ENCODE data around the gene NKAIN2.

The NKAIN2 gene

DNA sequence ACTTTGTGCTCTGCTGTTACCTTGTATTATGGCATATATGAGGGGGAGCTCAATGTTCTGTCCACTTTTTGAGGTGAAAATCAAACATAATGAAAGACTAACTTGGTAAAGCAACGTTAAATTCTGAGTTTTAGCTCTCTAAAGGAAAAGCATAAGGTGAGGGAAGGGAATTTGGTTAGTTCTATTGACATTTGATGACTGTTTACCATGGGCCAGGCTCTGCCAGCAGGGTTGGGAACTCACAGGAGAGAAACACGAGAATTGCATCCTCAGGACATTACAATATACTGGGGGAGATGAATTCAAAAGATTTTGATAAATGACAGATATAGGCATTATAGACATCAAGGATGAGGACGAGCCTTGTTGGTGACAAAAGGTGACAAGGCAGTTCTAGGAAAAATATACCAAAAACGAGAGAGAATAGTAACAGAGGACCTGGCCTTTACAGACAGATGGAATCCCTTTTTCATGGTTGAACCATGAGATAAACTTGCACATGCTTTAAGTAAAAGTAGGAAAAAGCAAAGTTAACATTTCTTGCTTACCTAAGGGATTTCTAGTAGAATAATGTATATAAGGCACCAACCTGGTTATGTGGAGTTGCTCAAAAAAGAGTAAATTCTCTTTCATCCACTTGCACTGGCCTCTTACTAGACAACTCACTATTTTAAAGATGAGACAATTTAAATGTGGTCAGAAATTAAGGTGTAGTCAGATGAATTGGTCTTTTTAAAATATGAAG lies 191.4 kb downstream of the NKAIN2 start:
- CTCF ChIA-PET = interaction anchor here (1.2 kb wide), 2 partner anchors 193 kb away, joined by 3 read pairs; no protein-coding TSS in a partner anchor
- no peaks in the 10 kb centered on the region for H3K36me3 ChIP-seq (ENCODE audit: control insufficient read depth in 2 of 2, insufficient read depth in 1 of 2, low read length in 2 of 2)
- H3K4me3 ChIP-seq (ENCODE audit: low read depth, low read length) = no peak overlapping the region
- POLR2A ChIA-PET = no interaction called here
- H3K27ac ChIP-seq (ENCODE audit: extremely low read depth, low read depth, low read length) = no peak overlapping the region
- no peaks in the 10 kb centered on the region for H3K9me3 ChIP-seq (ENCODE audit: control insufficient read depth, insufficient read depth, low read depth, low read length)
- TF ChIP-seq, protein P1, sequence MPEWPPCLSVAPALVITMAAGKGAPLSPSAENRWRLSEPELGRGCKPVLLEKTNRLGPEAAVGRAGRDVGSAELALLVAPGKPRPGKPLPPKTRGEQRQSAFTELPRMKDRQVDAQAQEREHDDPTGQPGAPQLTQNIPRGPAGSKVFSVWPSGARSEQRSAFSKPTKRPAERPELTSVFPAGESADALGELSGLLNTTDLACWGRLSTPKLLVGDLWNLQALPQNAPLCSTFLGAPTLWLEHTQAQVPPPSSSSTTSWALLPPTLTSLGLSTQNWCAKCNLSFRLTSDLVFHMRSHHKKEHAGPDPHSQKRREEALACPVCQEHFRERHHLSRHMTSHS (tag by site-specific recombination; IDR thresholded peaks at IDR 0.05) = no peak
- peak; percentile 16; the same call in 1 of the 2 replicates for TF ChIP-seq PRDM1 (tag by site-specific recombination; IDR thresholded peaks at IDR 0.05)
- no peak for TF ChIP-seq ZNF184 (tag by site-specific recombination; IDR thresholded peaks at IDR 0.05)
- TF ChIP-seq ZNF416 (tag by site-specific recombination; IDR thresholded peaks at IDR 0.05) = no peak
- no peak for TF ChIP-seq ZNF791 (tag by site-specific recombination; IDR thresholded peaks at IDR 0.05)
- H3K4me1 ChIP-seq (ENCODE audit: control insufficient read depth, insufficient read depth, low read length) = peaks cover 3% of the 10 kb centered on the region; the same call in 1 of the 2 replicates

DNA sequence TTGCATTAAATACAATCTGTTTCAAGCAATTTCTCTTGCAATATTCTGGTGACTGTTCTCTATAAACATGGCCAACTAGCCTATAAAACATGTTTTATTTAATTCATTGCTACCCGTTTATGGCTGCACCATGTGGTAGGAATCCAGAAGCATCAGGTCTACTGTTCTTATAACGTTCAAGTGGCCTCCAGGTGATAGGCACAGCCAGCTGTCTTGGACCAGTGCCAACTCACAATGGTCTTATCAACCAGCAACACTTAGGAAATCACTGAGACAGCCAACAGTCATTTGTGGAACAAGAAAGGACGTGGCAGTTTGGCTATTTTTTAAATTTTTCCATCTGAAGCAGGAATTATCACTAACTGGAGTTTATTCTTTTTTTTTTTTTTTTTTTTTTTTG lies 193.6 kb downstream of the NKAIN2 start:
- Histone ChIP-seq H3K4me1 (ENCODE audit: control insufficient read depth, insufficient read depth, low read length) (peaks cover 3% of the 10 kb centered on the region; the same call in 1 of the 2 replicates), H3K4me3 (ENCODE audit: low read depth, low read length) (no peak overlapping the region), H3K9me3 (ENCODE audit: control insufficient read depth, insufficient read depth, low read depth, low read length) (no peaks in the 10 kb centered on the region), H3K36me3 (ENCODE audit: control insufficient read depth in 2 of 2, insufficient read depth in 1 of 2, low read length in 2 of 2) (no peaks in the 10 kb centered on the region), H3K27ac (ENCODE audit: extremely low read depth, low read depth, low read length) (no peak overlapping the region)
- TF ChIP-seq ZIC2 (tag by site-specific recombination; IDR thresholded peaks at IDR 0.05) = peak; percentile 57; the same call in 1 of the 2 replicates
- 0 out of 2 replicates have a peak, but pooled peaks have one; percentile 47 for TF ChIP-seq ZNF350 (tag by site-specific recombination; IDR thresholded peaks at IDR 0.05)
- TF ChIP-seq, protein P2, sequence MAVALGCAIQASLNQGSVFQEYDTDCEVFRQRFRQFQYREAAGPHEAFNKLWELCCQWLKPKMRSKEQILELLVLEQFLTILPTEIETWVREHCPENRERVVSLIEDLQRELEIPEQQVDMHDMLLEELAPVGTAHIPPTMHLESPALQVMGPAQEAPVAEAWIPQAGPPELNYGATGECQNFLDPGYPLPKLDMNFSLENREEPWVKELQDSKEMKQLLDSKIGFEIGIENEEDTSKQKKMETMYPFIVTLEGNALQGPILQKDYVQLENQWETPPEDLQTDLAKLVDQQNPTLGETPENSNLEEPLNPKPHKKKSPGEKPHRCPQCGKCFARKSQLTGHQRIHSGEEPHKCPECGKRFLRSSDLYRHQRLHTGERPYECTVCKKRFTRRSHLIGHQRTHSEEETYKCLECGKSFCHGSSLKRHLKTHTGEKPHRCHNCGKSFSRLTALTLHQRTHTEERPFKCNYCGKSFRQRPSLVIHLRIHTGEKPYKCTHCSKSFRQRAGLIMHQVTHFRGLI (tag by site-specific recombination; IDR thresholded peaks at IDR 0.05) = peak; percentile 28; the same call in 1 of the 2 replicates
- TF ChIP-seq FEZF1 (tag by site-specific recombination; IDR thresholded peaks at IDR 0.05) = peak; percentile 66
- TF ChIP-seq, protein P3, sequence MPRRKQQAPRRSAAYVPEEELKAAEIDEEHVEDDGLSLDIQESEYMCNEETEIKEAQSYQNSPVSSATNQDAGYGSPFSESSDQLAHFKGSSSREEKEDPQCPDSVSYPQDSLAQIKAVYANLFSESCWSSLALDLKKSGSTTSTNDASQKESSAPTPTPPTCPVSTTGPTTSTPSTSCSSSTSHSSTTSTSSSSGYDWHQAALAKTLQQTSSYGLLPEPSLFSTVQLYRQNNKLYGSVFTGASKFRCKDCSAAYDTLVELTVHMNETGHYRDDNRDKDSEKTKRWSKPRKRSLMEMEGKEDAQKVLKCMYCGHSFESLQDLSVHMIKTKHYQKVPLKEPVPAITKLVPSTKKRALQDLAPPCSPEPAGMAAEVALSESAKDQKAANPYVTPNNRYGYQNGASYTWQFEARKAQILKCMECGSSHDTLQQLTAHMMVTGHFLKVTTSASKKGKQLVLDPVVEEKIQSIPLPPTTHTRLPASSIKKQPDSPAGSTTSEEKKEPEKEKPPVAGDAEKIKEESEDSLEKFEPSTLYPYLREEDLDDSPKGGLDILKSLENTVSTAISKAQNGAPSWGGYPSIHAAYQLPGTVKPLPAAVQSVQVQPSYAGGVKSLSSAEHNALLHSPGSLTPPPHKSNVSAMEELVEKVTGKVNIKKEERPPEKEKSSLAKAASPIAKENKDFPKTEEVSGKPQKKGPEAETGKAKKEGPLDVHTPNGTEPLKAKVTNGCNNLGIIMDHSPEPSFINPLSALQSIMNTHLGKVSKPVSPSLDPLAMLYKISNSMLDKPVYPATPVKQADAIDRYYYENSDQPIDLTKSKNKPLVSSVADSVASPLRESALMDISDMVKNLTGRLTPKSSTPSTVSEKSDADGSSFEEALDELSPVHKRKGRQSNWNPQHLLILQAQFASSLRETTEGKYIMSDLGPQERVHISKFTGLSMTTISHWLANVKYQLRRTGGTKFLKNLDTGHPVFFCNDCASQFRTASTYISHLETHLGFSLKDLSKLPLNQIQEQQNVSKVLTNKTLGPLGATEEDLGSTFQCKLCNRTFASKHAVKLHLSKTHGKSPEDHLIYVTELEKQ (tag by site-specific recombination; IDR thresholded peaks at IDR 0.05; ENCODE audit: borderline replicate concordance) = no peak
- ChIA-PET CTCF (interaction anchor here (0.6 to 0.8 kb wide), 2 partner anchors 10 to 16 kb away, joined by 3 read pairs; no protein-coding TSS in a partner anchor), POLR2A (no interaction called here)

DNA sequence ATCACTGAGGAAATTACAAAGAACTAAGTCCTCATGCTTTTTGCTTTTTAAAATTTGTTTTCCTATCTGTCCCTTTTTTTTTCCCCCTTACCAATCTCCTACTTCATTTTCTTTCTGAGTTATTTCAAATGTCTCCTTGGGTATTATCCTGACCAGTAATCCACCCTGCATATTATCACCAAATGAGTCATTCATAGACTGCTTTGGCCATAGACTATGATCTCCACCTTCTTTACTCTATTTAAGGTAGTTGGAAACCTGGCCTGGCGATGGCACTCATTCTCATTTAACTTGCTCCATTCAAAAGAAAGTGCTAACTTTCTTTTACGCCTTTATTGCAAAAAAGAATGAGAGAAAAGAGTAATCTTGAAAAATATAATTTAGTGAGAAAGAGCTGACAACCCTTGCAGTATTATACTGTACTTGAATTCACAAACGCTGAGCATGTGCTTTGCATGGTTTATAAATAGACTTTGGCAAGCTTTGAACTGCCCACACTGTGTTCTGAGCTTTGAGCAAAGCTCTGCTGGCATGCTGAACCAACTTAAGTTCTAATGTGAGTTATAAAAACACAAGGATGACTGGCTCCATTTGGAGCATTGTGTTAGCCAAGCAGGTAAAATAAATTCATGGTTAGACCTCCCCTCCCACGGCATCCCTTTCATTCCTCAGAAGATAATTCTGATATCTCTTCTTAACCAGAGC lies 198.9 kb downstream of the NKAIN2 start:
- Histone ChIP-seq H3K4me1 (ENCODE audit: control insufficient read depth, insufficient read depth, low read length) (peaks cover 3% of the 10 kb centered on the region; the same call in 1 of the 2 replicates), H3K36me3 (ENCODE audit: control insufficient read depth in 2 of 2, insufficient read depth in 1 of 2, low read length in 2 of 2) (no peaks in the 10 kb centered on the region), H3K9me3 (ENCODE audit: control insufficient read depth, insufficient read depth, low read depth, low read length) (no peaks in the 10 kb centered on the region), H3K27ac (ENCODE audit: extremely low read depth, low read depth, low read length) (no peak overlapping the region), H3K4me3 (ENCODE audit: low read depth, low read length) (no peak overlapping the region)
- POLR2A ChIA-PET = no interaction called here
- CTCF ChIA-PET = interaction anchor here (0.5 kb wide), 1 partner anchor 807 kb away, joined by 3 read pairs; no protein-coding TSS in a partner anchor
- TF ChIP-seq ZNF76 (tag by site-specific recombination; IDR thresholded peaks at IDR 0.05; ENCODE audit: borderline replicate concordance, low read depth) (no peak), SCRT2 (tag by site-specific recombination; IDR thresholded peaks at IDR 0.05) (no peak), ZNF239 (tag by site-specific recombination; IDR thresholded peaks at IDR 0.05) (no peak), MZF1 (tag by site-specific recombination; IDR thresholded peaks at IDR 0.05; ENCODE audit: borderline replicate concordance) (no peak), KLF10 (tag by site-specific recombination; IDR thresholded peaks at IDR 0.05) (no peak), ZNF707 (tag by site-specific recombination; IDR thresholded peaks at IDR 0.05) (no peak), ZNF10 (tag by site-specific recombination; IDR thresholded peaks at IDR 0.05) (no peak)
- TF ChIP-seq, protein P4, sequence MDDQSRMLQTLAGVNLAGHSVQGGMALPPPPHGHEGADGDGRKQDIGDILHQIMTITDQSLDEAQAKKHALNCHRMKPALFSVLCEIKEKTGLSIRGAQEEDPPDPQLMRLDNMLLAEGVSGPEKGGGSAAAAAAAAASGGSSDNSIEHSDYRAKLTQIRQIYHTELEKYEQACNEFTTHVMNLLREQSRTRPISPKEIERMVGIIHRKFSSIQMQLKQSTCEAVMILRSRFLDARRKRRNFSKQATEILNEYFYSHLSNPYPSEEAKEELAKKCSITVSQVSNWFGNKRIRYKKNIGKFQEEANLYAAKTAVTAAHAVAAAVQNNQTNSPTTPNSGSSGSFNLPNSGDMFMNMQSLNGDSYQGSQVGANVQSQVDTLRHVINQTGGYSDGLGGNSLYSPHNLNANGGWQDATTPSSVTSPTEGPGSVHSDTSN (CRISPR knock-in tag; IDR thresholded peaks at IDR 0.05) = no peak
